Suprapubic skin (tissue), 4 donors: ENCODE data around the gene BBS12.

Experiments used
- CTCF ChIP-seq, 2 donors: fragments of 200-600 bp in 1 of 2; fragments of 450-650 bp in 1 of 2; sonication (generic) in 1 of 2; IDR thresholded peaks; one replicate each; pipeline ENCODE4 v1.5.1; 2016 to 2019; ENCODE audit warnings: antibody characterized with exemption in 2 of 2, mild to moderate bottlenecking in 1 of 2, moderate library complexity in 1 of 2
- POLR2A ChIP-seq, 2 donors: fragments of 450-650 bp; IDR thresholded peaks; one replicate each; pipeline ENCODE4 v1.6.1; 2017; ENCODE audit warnings: antibody characterized with exemption in 2 of 2, mild to moderate bottlenecking in 2 of 2, moderate library complexity in 2 of 2
- POLR2AphosphoS5 ChIP-seq, 3 donors: sonication (generic); formaldehyde crosslinking; IDR thresholded peaks; one replicate each; pipeline ENCODE4 v1.6.1; 2017; ENCODE audit warnings: antibody characterized with exemption in 3 of 3

- TF ChIP-seq CTCF (IDR thresholded peaks at IDR 0.05), result no peak
- no peak for TF ChIP-seq POLR2AphosphoS5 (IDR thresholded peaks at IDR 0.05)
- TF ChIP-seq POLR2A (IDR thresholded peaks at IDR 0.05), result no peak
Observed at GRCh38 chr4:122787940-122788339, 55.4 kb downstream of the BBS12 start.
